GM12801 (cell line): ENCODE results near the gene SH3BGR.

ENCODE experiments used
- TF ChIP-seq, protein P1 (sequence below): IDR thresholded peaks from one replicate; pipeline ENCODE4 v1.5.1; 2011; ENCODE audit warnings: control low read depth; ENCODE audit not compliant: insufficient read length; ENCODE audit errors: extremely low read depth

The SH3BGR gene

DNA sequence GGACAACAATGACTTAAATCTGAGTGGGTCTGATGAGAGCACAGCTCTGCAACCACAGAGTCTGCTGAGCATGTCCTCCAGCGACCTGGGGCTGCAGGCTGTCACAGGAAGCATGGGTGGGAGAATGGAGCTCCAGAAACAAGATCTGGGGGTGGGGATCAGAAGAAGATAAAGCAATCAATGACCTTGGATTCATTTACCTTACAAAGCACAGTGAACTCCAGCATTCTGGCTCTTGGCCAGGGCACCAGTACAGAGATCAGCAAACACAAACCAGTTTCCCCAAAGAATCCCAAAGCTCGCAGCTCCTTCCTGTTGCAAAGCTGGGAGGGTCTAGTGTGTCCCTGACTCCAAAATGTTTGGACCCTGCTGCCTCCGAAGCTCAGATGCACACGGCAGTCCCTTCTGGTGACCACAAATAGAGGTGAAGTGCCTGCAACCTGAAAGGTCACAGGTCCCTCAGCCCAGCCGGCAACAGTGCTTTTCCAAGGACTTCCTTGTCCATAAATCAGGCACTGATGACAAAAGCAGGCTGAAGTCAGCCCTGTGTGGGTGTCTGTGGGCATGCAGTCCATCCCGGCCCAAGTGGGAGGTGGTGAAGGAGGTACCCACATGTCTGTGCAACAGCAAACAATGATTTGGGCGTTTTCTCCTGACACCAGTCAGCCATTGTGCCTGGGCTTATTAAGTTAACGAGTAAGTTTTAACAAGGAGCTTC lies 76.1 kb downstream of the SH3BGR start:
- TF ChIP-seq, protein P1, sequence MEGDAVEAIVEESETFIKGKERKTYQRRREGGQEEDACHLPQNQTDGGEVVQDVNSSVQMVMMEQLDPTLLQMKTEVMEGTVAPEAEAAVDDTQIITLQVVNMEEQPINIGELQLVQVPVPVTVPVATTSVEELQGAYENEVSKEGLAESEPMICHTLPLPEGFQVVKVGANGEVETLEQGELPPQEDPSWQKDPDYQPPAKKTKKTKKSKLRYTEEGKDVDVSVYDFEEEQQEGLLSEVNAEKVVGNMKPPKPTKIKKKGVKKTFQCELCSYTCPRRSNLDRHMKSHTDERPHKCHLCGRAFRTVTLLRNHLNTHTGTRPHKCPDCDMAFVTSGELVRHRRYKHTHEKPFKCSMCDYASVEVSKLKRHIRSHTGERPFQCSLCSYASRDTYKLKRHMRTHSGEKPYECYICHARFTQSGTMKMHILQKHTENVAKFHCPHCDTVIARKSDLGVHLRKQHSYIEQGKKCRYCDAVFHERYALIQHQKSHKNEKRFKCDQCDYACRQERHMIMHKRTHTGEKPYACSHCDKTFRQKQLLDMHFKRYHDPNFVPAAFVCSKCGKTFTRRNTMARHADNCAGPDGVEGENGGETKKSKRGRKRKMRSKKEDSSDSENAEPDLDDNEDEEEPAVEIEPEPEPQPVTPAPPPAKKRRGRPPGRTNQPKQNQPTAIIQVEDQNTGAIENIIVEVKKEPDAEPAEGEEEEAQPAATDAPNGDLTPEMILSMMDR, result no peak

DNA sequence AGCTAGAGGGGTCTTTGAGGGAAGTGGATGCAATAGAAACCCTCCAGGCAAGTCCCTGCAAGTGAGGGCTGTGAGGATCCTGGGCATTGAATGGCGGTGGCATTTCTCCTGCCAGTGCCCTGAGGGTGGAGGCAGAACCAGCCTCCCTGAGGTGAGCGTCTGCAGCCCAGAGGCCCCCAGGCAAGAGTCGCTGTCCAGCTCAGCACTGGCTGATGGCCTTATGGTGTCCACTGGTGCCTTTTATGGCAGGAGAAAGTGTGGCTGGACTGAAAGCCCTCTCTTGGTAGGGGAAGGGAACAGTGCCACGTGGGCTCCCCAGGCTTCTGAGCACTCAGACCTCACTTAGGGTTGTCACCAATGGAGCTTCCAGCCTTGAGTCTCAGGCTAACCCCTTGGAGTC lies 77.3 kb downstream of the SH3BGR start:
- TF ChIP-seq, protein P1, result no peak

DNA sequence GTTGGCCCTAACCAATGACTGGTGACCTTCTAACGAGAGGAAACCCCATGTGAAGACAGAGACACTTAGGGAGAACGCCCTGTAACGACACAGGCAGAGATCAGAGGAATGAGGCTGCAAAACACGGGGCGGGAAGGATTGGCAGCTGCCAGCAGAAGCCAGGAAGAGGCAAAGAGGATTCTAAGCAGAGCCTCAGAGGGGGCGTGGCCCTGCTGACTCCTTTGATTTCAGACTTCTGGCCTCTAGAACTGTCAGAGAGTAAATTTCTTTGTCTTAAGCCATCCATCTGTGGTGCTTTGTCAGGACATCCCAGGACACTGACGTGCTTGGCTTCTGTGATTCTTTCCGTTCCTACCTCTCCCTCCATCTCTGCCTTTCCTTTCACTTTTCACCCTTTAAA lies 79.3 kb downstream of the SH3BGR start:
- TF ChIP-seq, protein P1, result no peak

DNA sequence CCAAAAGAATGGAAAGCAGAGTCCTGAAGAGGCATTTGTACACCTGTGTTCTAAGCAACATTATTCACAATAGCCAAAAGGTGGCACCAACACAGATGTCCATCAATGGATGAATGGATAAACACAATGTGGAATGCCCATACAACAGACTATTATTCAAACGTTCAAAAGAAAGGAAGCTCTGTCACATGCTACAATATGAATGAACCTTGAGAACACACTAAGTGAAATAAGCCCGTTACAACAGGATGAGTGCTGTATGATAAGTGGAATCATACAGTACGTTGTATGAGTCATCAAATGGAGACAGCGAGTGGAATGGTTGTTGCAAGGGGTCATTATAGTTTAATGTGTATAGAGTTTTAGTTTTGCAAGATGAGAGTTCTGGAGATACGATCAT lies 80.1 kb downstream of the SH3BGR start:
- TF ChIP-seq, protein P1, result no peak

DNA sequence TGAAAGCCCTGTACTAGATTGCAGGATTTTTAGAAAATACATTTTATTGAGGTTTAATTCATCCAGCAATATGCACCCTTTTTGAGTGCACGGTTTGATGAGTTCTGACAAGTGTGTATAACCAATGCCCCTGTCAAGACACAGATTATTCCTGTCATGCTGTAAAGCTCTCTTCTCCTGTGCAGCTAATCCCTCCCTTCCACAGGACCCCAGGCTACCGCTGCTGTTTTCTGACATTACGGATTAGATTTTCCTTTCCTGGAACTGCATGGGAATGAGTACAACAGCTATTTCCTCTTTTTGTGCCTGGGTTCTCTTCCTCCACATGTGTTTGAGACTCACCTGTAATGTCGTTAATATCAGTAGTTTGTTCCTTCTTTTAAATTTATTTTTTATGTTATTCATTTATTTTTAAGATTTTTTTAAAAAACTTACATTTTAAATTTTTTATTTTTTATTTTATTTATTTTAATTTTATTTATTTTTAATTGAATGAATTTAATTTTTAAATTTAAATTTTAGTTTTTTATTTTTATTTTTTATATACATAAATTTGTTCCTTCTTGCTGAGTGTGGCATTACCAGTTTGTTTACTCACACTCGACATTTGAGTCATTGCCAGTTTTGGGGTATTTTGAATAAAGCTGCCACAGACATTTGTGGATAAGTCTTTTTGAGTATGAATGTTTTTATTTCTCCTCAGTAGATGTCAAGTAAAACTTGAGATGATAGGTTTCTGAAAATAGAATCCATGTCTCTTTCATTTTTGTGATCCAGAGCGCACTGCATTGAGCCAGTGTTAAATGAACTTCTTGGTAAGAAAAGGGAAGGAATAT lies 82.0 kb downstream of the SH3BGR start:
- TF ChIP-seq, protein P1, result no peak

DNA sequence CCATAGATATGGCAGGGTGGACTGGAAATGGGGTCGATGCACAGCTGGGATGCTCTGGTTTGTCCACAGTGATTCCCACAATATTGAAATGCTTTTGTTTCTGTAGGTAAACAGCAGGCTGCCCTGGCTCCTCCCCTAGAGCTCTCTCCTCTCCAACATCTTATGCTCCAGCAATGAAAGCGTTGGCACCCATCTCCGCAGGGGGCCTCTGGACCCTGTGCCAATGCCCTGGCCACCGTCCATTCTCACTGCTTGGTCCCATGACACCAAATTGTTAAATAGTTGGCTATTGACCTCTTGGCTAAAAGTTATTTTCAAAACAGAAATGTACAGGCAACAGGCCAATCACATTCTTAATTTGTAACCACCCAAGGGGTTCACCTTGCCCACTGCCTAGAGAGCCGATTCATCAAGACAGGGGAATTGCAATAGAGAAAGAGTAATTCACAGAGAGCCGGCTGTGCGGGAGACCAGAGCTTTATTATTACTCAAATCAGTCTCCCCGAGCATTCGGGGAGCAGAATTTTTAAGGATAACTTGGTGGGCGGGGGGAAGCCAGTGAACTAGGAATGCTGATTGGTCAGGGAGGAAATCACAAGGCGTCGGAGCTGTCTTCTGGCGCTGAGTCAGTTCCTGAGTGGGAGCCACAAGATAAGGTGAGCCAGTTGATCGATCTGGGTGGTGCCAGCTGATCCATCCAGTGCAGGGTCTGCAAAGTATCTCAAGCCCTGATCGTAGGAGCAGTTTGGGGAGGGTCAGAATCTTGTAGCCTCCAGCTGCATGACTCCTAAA lies 84.1 kb downstream of the SH3BGR start:
- TF ChIP-seq, protein P1, result no peak

DNA sequence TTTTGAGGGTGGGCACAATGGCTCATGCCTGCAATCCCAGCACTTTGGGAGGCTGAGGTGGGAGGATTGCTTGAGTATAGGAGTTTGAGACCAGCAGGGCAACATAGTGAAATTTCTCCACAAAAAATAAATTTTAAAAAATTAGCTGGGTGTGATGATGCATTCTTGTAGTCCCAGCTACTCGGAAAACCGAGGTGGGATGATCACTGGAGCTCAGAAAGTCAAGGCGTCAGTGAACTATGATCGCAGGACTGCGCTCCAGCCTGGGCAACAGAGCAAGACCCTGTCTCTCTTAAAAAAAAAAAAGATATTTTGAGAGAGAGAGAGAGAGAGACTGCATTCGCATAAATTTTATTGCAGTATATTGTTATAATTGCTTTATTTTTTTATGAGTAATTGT lies 85.1 kb downstream of the SH3BGR start:
- TF ChIP-seq, protein P1, result no peak
